Measurements from ENCODE around the gene DNAJC13.
"Not testable (repeated sequence)": the region's sequence is repeated elsewhere in the genome, so short reads cannot be mapped to it uniquely, and the experiment has no call there.

Gene DNAJC13, protein sequence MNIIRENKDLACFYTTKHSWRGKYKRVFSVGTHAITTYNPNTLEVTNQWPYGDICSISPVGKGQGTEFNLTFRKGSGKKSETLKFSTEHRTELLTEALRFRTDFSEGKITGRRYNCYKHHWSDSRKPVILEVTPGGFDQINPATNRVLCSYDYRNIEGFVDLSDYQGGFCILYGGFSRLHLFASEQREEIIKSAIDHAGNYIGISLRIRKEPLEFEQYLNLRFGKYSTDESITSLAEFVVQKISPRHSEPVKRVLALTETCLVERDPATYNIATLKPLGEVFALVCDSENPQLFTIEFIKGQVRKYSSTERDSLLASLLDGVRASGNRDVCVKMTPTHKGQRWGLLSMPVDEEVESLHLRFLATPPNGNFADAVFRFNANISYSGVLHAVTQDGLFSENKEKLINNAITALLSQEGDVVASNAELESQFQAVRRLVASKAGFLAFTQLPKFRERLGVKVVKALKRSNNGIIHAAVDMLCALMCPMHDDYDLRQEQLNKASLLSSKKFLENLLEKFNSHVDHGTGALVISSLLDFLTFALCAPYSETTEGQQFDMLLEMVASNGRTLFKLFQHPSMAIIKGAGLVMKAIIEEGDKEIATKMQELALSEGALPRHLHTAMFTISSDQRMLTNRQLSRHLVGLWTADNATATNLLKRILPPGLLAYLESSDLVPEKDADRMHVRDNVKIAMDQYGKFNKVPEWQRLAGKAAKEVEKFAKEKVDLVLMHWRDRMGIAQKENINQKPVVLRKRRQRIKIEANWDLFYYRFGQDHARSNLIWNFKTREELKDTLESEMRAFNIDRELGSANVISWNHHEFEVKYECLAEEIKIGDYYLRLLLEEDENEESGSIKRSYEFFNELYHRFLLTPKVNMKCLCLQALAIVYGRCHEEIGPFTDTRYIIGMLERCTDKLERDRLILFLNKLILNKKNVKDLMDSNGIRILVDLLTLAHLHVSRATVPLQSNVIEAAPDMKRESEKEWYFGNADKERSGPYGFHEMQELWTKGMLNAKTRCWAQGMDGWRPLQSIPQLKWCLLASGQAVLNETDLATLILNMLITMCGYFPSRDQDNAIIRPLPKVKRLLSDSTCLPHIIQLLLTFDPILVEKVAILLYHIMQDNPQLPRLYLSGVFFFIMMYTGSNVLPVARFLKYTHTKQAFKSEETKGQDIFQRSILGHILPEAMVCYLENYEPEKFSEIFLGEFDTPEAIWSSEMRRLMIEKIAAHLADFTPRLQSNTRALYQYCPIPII (N-terminal part only)

DNA sequence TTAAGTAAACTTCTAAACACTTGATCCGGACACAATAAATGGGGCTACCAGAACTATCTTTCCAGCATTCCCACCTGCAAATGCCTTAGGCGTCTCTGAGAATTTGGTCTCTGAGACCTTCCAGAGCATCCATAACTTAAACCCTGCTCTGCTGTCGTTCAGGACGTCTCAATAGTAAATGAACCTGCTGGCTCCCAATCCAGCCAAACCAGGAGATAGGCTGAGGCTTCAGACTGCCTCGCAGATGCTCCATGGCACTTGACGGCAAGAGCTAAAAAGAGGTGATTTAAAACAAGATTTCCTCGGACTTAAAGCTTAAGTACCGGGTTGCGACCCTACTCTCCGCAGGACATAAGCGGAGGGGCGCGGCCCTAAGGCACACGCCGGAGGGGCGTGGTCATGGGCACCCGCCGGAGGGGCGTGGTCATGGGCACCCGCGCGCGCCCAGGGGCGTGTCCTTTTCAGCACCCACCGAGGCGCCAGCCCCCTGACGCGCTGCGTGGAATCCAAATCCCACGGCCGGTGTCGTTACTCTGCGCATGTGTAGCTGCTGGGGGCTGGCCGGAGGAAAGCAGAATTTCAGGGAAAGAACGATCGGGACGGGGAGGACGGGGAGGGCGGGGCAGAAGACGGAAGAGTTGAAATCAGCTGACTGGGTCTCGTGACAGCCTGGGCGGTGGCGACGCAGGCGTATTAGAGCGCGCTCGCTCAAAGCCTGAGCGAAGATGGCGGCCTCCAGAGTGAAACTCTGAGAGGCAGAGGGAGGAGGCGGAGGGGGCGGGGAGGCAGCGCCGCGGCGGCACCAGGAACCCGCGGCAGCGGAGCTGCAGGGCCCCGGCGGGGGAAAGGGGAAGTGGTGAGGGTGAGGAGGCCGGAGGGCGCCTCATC, at the start of gene DNAJC13:
Gene DNAJC13 (plus strand): TSS at position 696 of the 888 bp plus-strand sequence. CDS start 17,049 bp downstream, outside the sequence.
- peak; percentile 93 for DNase-seq (ENCODE audit: low spot score)

DNA sequence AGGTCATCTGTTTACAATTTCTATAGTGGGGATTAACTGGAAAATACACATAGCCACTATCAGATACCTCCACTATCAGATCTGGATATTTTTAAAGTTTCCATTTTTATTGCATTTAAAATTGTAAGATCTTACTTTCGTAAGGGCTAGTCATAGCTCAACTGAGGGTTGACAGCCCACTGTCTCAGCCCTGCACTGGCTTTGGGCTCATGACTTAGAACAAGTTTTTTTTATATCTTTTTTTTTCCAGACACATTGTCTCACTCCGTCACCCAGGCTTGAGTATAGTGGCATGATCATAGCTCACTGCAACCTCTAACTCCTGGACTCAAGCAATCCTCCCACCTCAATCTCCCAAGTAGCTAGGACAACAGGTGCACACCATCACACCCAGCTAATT, 48.8 kb upstream of the DNAJC13 start:
- no peak for DNase-seq (ENCODE audit: low spot score)

DNA sequence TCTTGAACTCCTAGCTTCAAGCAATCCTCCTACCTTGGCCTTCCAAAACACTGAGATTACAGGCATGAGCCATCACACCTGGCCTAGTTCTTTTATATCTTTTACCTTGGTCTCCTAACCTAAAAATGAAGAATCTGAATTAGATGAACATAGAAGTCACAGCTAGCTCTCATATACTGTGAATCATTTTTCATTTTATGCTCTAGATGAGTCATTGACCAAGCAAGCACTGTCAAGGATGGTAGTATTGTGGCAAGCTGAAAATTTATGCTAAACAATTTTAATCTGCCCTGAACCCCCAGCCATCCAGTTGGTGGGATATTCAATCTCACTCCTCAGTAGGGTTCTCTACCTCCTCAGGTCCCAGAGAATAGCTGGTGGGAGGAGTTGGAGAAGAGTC, 48.3 kb upstream of the DNAJC13 start:
- DNase-seq (ENCODE audit: low spot score): no peak

DNA sequence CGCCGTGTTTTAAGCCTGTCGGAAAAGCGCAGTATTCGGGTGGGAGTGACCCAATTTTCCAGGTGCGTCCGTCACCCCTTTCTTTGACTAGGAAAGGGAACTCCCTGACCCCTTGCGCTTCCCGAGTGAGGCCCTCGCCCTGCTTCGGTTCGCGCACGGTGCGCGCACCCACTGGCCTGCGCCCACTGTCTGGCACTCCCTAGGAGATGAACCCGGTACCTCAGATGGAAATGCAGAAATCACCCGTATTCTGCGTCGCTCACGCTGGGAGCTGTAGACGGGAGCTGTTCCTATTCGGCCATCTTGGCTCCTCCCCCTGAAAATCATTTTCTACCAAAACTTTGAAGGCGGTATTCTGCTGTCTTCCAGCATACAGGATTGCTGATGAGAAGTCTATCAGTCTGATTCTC, 40.4 kb upstream of the DNAJC13 start:
- DNase-seq (ENCODE audit: low spot score): not testable (repeated sequence)

DNA sequence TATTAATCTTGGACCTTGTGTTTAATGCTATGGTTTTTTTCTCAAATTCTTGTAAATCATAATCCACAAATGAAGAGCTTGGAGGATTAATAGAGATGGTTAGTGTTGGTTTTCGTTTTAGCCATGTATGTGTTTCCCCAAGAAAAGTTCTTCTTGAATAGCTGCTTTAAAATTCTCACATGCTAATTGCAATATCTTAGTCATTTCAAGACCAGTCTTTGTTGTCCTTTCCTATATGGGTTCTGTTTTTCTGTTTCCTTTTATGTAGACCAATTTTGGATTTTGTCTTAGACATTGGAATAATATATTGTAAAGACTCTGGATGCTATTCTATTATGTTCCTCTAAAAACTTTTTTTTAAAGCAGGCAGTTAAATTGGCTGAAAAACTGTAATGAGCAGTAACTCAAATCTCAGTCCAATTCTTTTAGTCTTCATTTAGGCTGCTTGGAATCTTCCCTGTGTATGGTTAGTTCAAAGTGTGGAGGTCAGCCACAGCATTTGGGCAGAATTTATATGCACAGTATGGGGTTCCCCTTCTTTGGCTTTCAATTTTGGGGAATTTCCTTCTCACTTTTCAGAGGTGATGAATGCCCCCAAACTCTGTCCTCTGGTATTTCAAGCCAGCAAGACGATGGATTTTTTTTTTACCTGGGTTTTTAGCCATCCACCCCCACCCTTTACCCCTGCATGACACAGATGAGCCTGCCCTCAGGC, 39.1 kb upstream of the DNAJC13 start:
- no peak for DNase-seq (ENCODE audit: low spot score)

DNA sequence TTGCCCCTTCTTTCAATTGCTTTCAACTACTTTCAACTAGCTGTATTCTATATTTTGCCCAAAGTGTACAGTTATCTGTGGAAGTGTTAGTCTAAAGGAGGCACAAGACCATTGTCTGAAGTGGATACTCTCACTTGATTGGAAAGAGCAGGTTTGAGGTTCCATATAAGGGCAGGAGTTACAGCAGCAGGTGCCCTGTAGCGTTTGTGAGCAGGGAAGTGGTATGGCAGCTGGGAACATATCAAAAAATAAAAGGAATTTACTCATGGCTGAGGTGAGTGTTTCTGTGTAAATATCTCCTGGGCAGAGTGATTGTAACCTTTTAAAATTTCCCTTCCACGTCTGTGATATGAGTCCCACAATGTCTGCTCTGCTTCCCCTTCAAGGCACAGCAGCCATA, 38.5 kb upstream of the DNAJC13 start:
- DNase-seq (ENCODE audit: low spot score): no peak

DNA sequence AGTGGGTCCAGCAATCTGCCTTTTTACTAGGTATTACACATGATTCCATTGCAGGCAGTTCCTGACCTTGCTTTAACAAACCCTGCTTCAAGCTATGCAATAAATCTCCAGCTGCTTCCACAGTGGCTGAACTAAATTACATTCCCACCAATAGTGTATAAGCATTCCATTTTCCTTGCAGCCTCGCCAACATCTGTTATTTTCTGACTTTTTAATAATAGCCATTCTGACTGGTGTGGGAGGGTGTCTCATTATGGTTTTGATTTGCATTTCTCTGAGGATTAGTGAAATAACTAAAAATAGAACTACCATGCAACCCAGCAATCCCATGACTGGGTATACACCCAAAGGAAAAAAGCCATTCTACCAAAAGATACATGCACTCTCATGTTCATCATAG, 36.4 kb upstream of the DNAJC13 start:
- no peak for DNase-seq (ENCODE audit: low spot score)

DNA sequence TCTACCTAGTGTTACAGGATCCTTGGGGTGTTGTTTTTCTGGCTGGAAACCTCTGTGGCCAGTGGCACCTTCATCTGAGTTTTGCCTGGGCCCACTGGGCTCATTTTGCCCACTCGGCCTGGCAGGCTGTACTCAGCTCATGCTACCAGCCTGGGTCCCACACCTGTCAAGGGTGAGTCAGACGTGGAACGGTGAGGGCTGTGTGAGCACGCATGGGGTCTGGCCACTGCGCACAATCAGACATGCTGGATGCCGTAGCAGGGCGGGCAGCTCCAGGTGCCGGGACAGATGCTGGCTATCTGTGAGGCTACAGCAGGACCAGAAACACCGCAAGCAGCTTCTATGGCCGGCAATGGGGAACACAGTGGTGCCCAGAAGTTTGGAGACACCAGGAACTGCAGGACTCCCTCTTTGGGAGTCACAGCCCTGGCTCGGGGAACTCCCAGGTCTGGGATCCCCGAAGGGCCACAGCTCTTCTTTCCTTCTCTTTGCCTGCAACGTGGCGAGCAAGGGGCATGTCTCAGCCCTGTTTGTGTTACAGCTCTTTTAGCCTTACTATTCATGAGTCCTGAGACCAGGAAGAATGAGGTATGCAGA, 35.9 kb upstream of the DNAJC13 start:
- no peak for DNase-seq (ENCODE audit: low spot score)

DNA sequence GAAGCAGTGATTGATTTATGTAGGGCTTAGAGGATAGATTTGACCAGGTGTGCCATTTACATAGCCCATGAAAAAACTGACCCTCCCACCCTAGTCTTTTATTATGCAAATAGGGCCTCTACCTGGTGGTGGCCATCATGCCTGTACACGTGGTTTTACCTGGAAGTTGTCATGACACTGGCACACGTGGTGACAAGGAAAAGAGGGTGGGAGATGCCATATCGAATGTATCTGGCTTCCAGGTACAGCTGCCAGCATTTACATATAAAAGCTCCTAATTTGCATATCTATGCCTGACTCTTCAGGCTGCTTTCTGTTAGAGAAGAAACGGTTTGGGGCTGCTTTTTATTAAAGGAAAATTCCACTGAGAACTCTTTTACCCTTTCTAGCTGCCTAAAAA, 35.0 kb upstream of the DNAJC13 start:
- DNase-seq (ENCODE audit: low spot score): no peak

DNA sequence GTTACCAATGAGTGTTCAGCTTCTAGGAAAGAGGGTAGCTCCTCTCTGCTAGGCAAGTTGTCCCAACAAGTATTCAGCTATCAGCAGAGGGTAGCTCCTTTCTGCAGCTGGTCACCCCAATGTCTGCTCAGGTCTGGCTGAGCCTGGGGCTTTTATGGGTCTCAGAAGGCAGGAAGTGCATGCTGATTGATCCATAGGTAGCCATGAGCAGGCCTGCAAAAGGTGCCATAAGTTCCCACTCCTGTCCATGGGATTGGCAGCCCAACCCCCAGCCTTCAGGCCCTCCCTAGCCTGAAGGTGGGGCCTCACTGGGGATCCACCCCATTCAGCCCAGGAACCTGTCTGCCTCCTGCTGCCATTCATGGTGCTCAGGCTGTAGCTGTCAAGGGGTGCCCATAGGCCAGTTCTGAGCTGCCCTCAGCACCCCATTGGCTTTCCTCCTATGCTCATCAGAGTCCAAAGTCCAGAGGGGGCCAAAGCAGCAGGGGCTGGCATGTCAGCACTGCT, 34.6 kb upstream of the DNAJC13 start:
- no peak for DNase-seq (ENCODE audit: low spot score)

DNA sequence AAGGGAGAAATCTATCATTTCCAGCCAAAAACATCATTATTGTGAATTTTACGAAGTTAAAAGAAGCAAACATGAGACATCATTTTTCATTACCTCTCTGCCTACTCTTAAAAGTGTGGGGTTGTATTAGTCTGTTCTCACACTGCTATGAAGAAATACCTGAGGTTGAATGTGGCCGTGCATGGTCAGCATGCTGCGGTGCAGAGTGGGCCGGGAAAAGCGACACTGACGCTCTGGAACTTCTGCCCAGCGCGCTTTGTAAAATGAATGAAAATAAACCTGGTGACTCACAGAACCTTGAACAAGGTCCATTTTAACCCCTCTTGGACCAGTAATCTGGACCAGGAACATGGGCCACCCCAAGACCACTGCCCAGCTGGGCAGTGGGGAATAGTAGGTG, 31.0 kb upstream of the DNAJC13 start:
- no peak for DNase-seq (ENCODE audit: low spot score)

DNA sequence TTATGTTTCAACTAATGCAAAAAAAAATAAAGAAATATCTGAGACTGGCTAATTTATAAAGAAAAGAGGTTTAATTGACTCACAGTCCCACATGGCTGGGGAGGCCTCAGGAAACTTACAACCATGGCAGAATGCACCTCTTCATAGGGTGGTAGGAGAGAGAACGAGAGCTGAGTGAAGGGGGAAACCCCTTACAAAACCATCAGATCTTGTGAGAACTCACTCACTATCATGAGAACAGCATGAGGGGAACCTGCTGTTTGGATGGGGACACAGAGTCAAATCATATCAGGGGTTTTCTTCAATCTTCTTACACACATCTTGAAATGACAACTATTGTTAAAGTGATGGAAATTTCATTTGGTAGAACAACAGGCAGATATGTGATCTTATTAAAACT, 24.6 kb upstream of the DNAJC13 start:
- DNase-seq (ENCODE audit: low spot score): not testable (repeated sequence)

DNA sequence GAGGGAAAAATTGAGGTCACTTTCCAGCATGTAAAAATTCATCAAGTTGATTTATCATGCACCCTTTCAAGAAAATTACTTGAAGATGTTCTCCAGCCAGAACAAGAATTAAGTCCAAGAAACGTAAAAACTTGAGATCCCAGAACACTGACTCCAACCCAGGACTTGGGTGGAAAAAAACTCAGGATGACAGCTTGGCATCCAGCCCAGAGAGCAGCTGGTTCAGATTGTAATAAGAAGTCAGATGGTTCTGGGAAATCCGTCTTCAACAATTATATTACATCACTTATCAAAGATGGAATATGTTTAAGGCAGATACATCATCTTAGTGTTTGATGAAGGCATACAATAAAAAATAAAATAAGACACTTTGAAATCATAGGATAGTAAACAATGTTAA, 23.0 kb upstream of the DNAJC13 start:
- DNase-seq (ENCODE audit: low spot score): no peak

DNA sequence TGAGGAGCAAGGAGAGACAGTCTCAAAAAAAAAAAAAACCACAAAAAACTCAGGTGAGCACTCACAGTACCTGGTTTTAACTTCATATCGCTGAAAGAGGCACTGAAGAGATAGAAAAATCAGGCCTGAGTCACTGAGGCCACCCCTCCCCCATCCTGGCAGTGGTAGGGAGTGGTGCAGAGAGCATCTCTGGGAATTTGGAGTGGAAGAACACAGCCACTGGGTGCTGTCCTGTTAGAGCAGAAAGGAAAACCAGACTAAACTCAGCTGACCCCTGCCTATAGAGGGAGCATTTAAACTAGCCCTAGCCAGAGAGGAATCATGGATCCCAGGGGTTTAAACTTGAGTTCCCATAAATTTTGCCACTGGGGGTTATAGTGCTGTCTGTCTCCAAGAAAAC, 22.2 kb upstream of the DNAJC13 start:
- DNase-seq (ENCODE audit: low spot score): no peak

DNA sequence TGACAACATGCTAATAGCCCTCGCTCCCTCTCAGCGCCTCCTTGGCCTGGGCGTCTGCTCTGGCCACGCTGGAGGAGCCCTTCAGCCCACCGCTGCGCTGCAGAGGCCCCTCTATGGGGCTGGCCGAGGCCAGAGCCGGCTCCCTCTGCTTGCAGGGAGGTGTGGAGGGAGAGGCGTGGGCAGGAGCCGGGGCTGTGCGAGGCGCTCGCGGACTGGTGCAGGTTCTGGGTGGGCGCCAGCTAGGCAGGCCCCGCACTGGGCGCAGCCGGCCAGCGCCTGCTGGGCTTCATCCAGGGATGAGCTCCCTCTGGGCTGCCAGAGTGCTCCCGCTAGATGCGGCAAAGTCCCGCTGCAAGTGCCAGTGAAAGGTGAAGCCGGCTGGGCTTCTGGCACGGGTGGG, 21.0 kb upstream of the DNAJC13 start:
- DNase-seq (ENCODE audit: low spot score): no peak

DNA sequence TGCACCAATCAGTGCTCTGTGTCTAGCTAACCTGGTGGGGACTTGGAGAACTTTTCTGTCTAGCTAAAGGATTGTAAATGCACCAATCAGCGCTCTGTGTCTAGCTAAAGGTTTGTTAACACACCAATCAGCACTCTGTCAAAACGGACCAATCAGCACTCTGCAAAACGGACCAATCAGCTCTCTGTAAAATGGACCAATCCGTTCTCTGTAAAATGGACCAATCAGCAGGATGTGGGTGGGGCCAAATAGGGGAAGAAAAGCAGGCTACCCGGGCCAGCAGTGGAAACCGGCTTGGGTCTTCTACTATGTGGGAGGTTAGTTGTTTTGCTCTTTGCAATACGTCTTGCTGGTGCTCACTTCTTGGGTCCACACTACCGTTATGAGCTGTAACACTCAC, 20.5 kb upstream of the DNAJC13 start:
- DNase-seq (ENCODE audit: low spot score): not testable (repeated sequence)

DNA sequence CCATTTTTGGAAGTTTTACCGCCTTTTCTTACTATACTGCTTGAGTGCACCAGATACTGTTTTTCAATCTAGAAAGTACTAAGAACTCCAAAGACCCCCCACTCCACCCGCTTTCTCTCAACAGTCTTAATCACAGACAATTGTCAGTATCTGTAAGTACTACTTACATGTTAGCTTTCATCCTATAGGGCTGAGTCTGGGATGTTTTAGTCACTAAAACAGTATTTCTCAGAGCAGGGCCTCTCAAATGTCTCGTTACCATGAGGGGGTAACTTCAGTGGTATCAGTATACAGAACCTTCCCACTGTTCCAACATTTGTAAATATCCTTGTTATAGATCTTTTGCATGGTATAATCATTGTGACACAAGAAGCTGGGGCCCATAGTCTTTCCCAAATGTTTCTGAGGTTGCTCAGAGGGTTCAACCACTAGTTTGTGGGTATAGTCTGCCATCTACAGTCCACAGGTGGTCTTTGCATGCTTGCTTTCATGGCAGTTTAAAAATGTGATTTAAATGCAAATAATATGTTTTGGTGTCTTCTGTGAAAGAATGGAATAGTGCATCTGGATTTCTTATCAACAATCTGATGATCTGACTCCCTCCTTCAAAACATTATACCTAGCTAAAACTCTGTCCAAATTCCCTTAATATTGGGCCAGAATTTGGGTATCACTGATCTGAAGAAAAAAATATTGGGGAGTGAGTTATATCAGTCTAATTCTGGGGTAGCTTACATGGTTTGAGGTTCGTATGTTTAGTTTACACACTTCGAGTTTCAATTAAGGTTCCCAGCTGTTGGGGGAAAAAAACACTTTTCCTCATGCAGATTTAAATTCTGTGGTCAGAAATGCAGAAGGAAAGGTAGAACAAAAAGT, 18.0 kb upstream of the DNAJC13 start:
- peak; percentile 52 for DNase-seq (ENCODE audit: low spot score)

DNA sequence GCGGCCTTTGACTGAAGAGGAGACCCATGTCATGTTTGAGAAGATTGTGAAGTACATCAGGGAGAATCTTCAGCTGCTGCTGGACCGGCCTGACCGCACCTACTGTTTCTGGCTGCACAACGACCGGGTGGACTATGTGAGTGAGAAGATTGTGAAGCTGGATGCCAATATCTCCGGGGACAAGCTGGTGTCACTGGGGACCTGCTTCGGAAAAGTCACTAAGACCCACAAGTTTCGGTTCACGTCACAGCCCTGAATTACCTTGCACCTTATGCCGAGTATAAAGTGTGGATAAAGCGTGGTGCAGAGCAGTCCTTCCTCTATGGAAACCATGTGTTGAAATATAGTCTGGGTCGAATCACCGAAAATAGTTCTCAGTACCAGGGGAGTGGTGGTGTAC, 16.0 kb upstream of the DNAJC13 start:
- DNase-seq (ENCODE audit: low spot score): no peak

DNA sequence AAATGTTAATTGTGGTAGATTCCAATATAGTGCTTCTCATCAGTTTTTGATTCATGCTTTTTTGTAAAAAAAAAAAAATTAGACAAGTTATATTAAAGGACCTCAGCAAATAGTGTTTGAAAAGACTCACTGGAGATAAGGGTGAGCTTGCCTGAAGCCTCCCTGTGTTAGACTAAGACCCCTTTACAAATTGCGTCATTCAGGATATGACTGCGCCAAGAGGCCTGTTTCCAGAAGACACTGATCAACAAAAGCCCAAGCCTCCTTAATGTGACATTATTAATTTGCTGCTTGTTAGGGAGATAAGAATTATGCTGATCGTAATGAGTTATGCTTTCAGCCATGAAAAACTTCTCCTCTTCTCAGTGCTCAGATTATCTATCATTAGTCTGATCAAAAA, 13.0 kb upstream of the DNAJC13 start:
- DNase-seq (ENCODE audit: low spot score): no peak

Data from LoVo (cell line).